ENCODE data around the gene HTR4.

DNA sequence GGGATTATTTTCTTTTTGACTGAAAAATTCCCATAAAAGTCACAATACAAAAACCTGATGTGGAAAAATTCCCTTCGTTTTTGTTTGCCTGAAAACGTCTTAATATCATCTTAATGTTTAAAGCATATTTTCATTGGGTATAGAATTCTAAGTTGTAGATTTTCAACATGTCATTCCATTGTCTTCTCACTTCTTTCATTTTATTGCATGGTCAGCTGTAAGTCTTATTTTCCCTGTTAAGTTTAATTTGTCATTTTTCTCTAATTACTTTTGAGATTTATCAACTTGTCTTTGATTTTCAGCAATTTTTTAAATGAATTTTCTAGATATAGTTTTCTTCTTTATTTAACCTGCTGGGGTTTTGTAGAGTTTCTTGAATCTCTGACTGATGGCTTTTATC is 138.9 kb downstream of the HTR4 start:
- TF ChIP-seq POLR2AphosphoS5 (IDR thresholded peaks at IDR 0.05) (no peak), CTCF (IDR thresholded peaks at IDR 0.05) (no peak)

Measured in sigmoid colon (tissue), 4 donors.